HepG2 (cell line): ENCODE results near the gene STKLD1. TPM values are rescaled to one million over a fixed set of nuclear protein-coding genes. Genes with fewer than 3 reads are reported as not detected.

ENCODE experiments used
- ATAC-seq: fragments of 200-7000 bp; cut with Tn5 transposase; 3 replicates; pipeline ENCODE4 v1.9.1; 2020; ENCODE audit warnings: mild to moderate bottlenecking, moderate library complexity
- BruUV-seq: library from RNA; stranded (reverse); fragments of 400-500 nt; replicated peaks from 2 replicates; lab custom pipeline; 2021; lab: Mats Ljungman, UMichigan
- CTCF ChIA-PET: fragments of 300-600 bp; formaldehyde crosslinking; extraction: SDS; loops from one replicate; lab custom pipeline; 2021; ENCODE audit warnings: low total read pairs, inconsistent platforms, low intra/inter-chr PET ratio; lab: Yijun Ruan, JAX
- POLR2A ChIA-PET: fragments of 350-600 bp; sonication (Branson Sonifier 250); formaldehyde crosslinking; loops from one replicate; lab custom pipeline; 2020; ENCODE audit warnings: antibody characterized with exemption, inconsistent platforms; lab: Yijun Ruan, JAX
- DNase-seq: peaks from one replicate; pipeline ENCODE4 v3.0.0-alpha.2; 2015; ENCODE audit warnings: low spot score
- FAIRE-seq: peaks from 3 replicates; lab custom pipeline; 2011; peaks lifted over from hg19 to GRCh38; lab: Jason Lieb, UNC
- H2AFZ ChIP-seq: one replicate; pipeline ENCODE4 v1.6.1; 2011; ENCODE audit warnings: low read length, inconsistent platforms
- H3K27ac ChIP-seq: fragments of 300-600 bp; 3 replicates; pipeline ENCODE4 v1.8.0; 2011; ENCODE audit warnings: mixed run types, mild to moderate bottlenecking, mixed read lengths, low read length, inconsistent platforms; ENCODE audit not compliant: insufficient read depth; ENCODE audit errors: extremely low read length
- H3K27me3 ChIP-seq, 2 experiments: fragments of 200-600 bp in 1 of 2; 2 replicates in 1 of 2; 3 replicates in 1 of 2; pipeline versions ENCODE4 v1.6.0 to v1.8.0; 2011; ENCODE audit warnings: low read length in 2 of 2, mild to moderate bottlenecking in 2 of 2, moderate library complexity in 2 of 2, inconsistent platforms in 1 of 2; ENCODE audit not compliant: insufficient read depth in 2 of 2, control insufficient read depth in 1 of 2
- H3K36me3 ChIP-seq, 2 experiments: fragments of 200-600 bp in 1 of 2; replicated peaks in 1 of 2; 2 replicates in 1 of 2; 3 replicates in 1 of 2; pipeline versions ENCODE4 v1.5.1 to v1.8.0; 2011; ENCODE audit warnings: low read length in 2 of 2, inconsistent platforms in 1 of 2; ENCODE audit not compliant: insufficient read depth in 2 of 2, control insufficient read depth in 1 of 2
- H3K4me1 ChIP-seq: 2 replicates; pipeline ENCODE4 v1.5.1; 2012; ENCODE audit warnings: low read length, inconsistent platforms; ENCODE audit not compliant: insufficient read depth
- H3K4me2 ChIP-seq: 2 replicates; pipeline ENCODE4 v1.6.0; 2011; ENCODE audit warnings: low read depth, low read length, inconsistent platforms
- H3K4me3 ChIP-seq, 3 experiments: fragments of 200-600 bp in 1 of 3; sonication (generic), shearing (Covaris generic) in 1 of 3; replicated peaks in 1 of 3; 2 replicates each; pipeline ENCODE4 v1.5.1; 2011 to 2016; ENCODE audit warnings: low read length in 3 of 3, inconsistent platforms in 2 of 3, low read depth in 2 of 3, mild to moderate bottlenecking in 2 of 3, control low read depth in 1 of 3, mixed read lengths in 1 of 3; ENCODE audit not compliant: insufficient read depth in 1 of 3
- H3K79me2 ChIP-seq: one replicate; pipeline ENCODE4 v1.6.1; 2011; ENCODE audit warnings: low read length, inconsistent platforms; ENCODE audit not compliant: insufficient read depth
- H3K9ac ChIP-seq: 2 replicates; pipeline ENCODE4 v1.6.0; 2011; ENCODE audit warnings: mild to moderate bottlenecking, low read depth, low read length, inconsistent platforms; ENCODE audit not compliant: insufficient read depth
- H3K9me3 ChIP-seq: 2 replicates; pipeline ENCODE4 v1.5.1; 2012; ENCODE audit warnings: mild to moderate bottlenecking, low read length
- H4K20me1 ChIP-seq: 2 replicates; pipeline ENCODE4 v1.6.0; 2011; ENCODE audit warnings: inconsistent platforms, mild to moderate bottlenecking, low read length, moderate library complexity; ENCODE audit not compliant: insufficient read depth
- CEBPB ChIP-seq: IDR thresholded peaks from 2 replicates; pipeline ENCODE4 v1.6.1; 2011; ENCODE audit warnings: low read depth, low read length, improper control_type of control experiment, borderline replicate concordance
- E2F2 ChIP-seq: sonication (generic); formaldehyde crosslinking; IDR thresholded peaks from 2 replicates; pipeline ENCODE4 v1.4.0; 2020; ENCODE audit warnings: missing genetic modification reagents, borderline replicate concordance
- EHMT2 ChIP-seq: fragments of 200-600 bp; sonication (generic); IDR thresholded peaks from 2 replicates; pipeline ENCODE4 v1.7.0; 2017; ENCODE audit warnings: antibody characterized with exemption, low read depth, low read length, borderline replicate concordance
- ETS1 ChIP-seq: sonication (generic); formaldehyde crosslinking; IDR thresholded peaks from 2 replicates; pipeline ENCODE4 v1.4.0; 2020; ENCODE audit warnings: missing genetic modification reagents
- FIP1L1 ChIP-seq: fragments of 200-400 bp; formaldehyde crosslinking; IDR thresholded peaks from 2 replicates; pipeline ENCODE4 v1.6.1; 2018; ENCODE audit warnings: low read depth, mild to moderate bottlenecking, low read length, moderate library complexity, borderline replicate concordance; ENCODE audit not compliant: insufficient read depth
- FOXA3 ChIP-seq: IDR thresholded peaks from 2 replicates; pipeline ENCODE4 v1.6.1; 2016; ENCODE audit warnings: missing genetic modification reagents, missing compliant biosample characterization
- IRF1 ChIP-seq: sonication (generic); formaldehyde crosslinking; IDR thresholded peaks from 2 replicates; pipeline ENCODE4 v1.4.0; 2020; ENCODE audit warnings: low read depth, mild to moderate bottlenecking, missing genetic modification reagents
- JUN ChIP-seq: sonication (generic); formaldehyde crosslinking; IDR thresholded peaks from 2 replicates; pipeline ENCODE4 v1.4.0; 2020; ENCODE audit warnings: mild to moderate bottlenecking, missing genetic modification reagents
- MBD4 ChIP-seq: IDR thresholded peaks from 2 replicates; pipeline ENCODE4 v1.6.1; 2012; ENCODE audit warnings: low read length, inconsistent platforms, borderline replicate concordance
- NFIB ChIP-seq: sonication (generic); formaldehyde crosslinking; IDR thresholded peaks from 2 replicates; pipeline ENCODE4 v1.9.0; 2021; ENCODE audit warnings: missing genetic modification reagents, mild to moderate bottlenecking, borderline replicate concordance
- PRMT3 ChIP-seq: sonication (generic); formaldehyde crosslinking; IDR thresholded peaks from 2 replicates; pipeline ENCODE4 v1.8.1; 2022; ENCODE audit warnings: low read depth, mild to moderate bottlenecking, moderate library complexity, missing genetic modification reagents, borderline replicate concordance
- SAFB2 ChIP-seq: sonication (generic); formaldehyde crosslinking; IDR thresholded peaks from 2 replicates; pipeline ENCODE4 v1.5.1; 2020; ENCODE audit warnings: missing genetic modification reagents, low read depth, mild to moderate bottlenecking, borderline replicate concordance
- SMAD1 ChIP-seq: sonication (generic); formaldehyde crosslinking; IDR thresholded peaks from 2 replicates; pipeline ENCODE4 v1.4.0; 2020; ENCODE audit warnings: missing genetic modification reagents, low read depth, mild to moderate bottlenecking, borderline replicate concordance
- TMF1 ChIP-seq: sonication (generic); formaldehyde crosslinking; IDR thresholded peaks from 2 replicates; pipeline ENCODE4 v1.8.1; 2022; ENCODE audit warnings: low read depth, missing genetic modification reagents
- TP53 ChIP-seq: sonication (generic); formaldehyde crosslinking; conservative IDR thresholded peaks from 2 replicates; pipeline ENCODE4 v1.4.0; 2020; ENCODE audit warnings: missing genetic modification reagents
- ZNF124 ChIP-seq: sonication (generic); formaldehyde crosslinking; IDR thresholded peaks from 2 replicates; pipeline ENCODE4 v1.4.0; 2020; ENCODE audit warnings: missing genetic modification reagents
- ZNF333 ChIP-seq: sonication (generic); formaldehyde crosslinking; IDR thresholded peaks from 2 replicates; pipeline ENCODE4 v1.4.0; 2020; ENCODE audit warnings: mild to moderate bottlenecking, missing genetic modification reagents, borderline replicate concordance
- ZNF460 ChIP-seq: sonication (generic); formaldehyde crosslinking; IDR thresholded peaks from 2 replicates; pipeline ENCODE4 v1.5.1; 2020; ENCODE audit warnings: missing genetic modification reagents, mild to moderate bottlenecking, borderline replicate concordance
- ZNF629 ChIP-seq: sonication (generic); formaldehyde crosslinking; conservative IDR thresholded peaks from 2 replicates; pipeline ENCODE4 v1.5.0; 2020; ENCODE audit warnings: missing genetic modification reagents
- ZSCAN20 ChIP-seq: sonication (generic); formaldehyde crosslinking; IDR thresholded peaks from 2 replicates; pipeline ENCODE4 v1.4.0; 2020; ENCODE audit warnings: missing genetic modification reagents, mild to moderate bottlenecking, borderline replicate concordance
- WGBS: methylation state at CpG from one replicate; pipeline ENCODE4 v1.1.6; 2017; ENCODE audit warnings: low lambda C conversion rate; 5-methylcytosine and 5-hydroxymethylcytosine counted together
- in situ Hi-C: cut with HindIII; loops from 2 replicates; pipeline ENCODE4 v1.10.0; 2017; ENCODE audit warnings: low pct_unique_long_range_greater_than_20kb; ENCODE audit not compliant: extremely low pct_ligation_motif_present
- intact Hi-C: fragments of 100-400 bp; cut with micrococcal nuclease; formaldehyde crosslinking; loops from one replicate; pipeline ENCODE4 v1.10.0; 2022; ENCODE audit not compliant: unreplicated experiment
- polyA plus RNA-seq, 8 experiments: library from polyadenylated mRNA; depleted of rRNA in 3 of 8; stranded (reverse) in 7 of 8; unstranded in 1 of 8; fragments of >200 nt; fragmentation: Illumina TruSeq in 4 of 8; extraction: Trizol in 4 of 8; gene quantifications; 2 replicates each; pipeline versions ENCODE4 v1.2.1 to v1.2.3, GENCODE V29; 2011 to 2016; ENCODE audit warnings: low read depth in 4 of 8, missing spikeins in 1 of 8, mixed read lengths in 1 of 8; ENCODE audit not compliant: insufficient read depth in 1 of 8
- total RNA-seq, 5 experiments: library from RNA; depleted of rRNA; stranded (reverse); fragments of >200 nt; fragmentation: Illumina TruSeq; extraction: Trizol; gene quantifications; 2 replicates each; pipeline ENCODE4 v1.2.3, GENCODE V29; 2016; ENCODE audit warnings: low read depth in 1 of 5

The STKLD1 gene
- total and polyA plus RNA-seq, 2 of the 13 experiments (the other 11 are each of a cell fraction or from before 2014, with no cell fraction given) = 1.5 to 2.2 TPM

- peaks cover 58% of the 10 kb centered on the region for H3K79me2 ChIP-seq
- no peak for TF ChIP-seq E2F2
- TF ChIP-seq IRF1 = no peak
- no peak for TF ChIP-seq ZNF629 (CRISPR knock-in tag)
- TF ChIP-seq TMF1 (CRISPR knock-in tag) = no peak
- TF ChIP-seq EHMT2 = no peak
- TF ChIP-seq FIP1L1 = no peak
- TF ChIP-seq SAFB2 (CRISPR knock-in tag) = no peak
- TF ChIP-seq SMAD1 (CRISPR knock-in tag) = no peak
- TF ChIP-seq ZNF460 (CRISPR knock-in tag) = no peak
- no peak for TF ChIP-seq PRMT3 (CRISPR knock-in tag)
- TF ChIP-seq JUN (CRISPR knock-in tag) = no peak
- peak; percentile 63 for TF ChIP-seq CEBPB
- no peak for TF ChIP-seq ETS1 (CRISPR knock-in tag)
- no peak for TF ChIP-seq ZNF333 (CRISPR knock-in tag)
- TF ChIP-seq TP53 = no peak
- no peak for TF ChIP-seq ZSCAN20 (CRISPR knock-in tag)
- 0 out of 2 replicates have a peak, but pooled peaks have one; percentile 3 for TF ChIP-seq FOXA3 (CRISPR knock-in tag)
- 0 out of 2 replicates have a peak, but pooled peaks have one; percentile 46 for TF ChIP-seq MBD4
- TF ChIP-seq ZNF124 (CRISPR knock-in tag) = no peak
- no peak for TF ChIP-seq NFIB (CRISPR knock-in tag)
Observed at GRCh38 chr9:133374612-133375115, 1.5 kb upstream of the STKLD1 start.

More at GRCh38 chr9:133374612-133375115, 1.5 kb upstream of the STKLD1 start:
- ChIA-PET CTCF (no interaction called here), POLR2A (interaction anchor here (0.6 to 2.0 kb wide), 11 partner anchors 8 to 650 kb away, joined by 3 to 13 read pairs (median 4); partner anchors contain the start of genes BRD3OS, CACFD1, MED22 and RPL7A)
- in situ Hi-C loops (no loop called here), intact Hi-C loops (no loop called here)
- FAIRE-seq = peak; percentile 64
- peaks cover 9 to 37% of the 10 kb centered on the region in 2 experiments; a peak in 4 of 5 replicates for H3K36me3 ChIP-seq
- 5% methylated on average over 12 of the region's 12 CpGs for WGBS
- H3K27me3 ChIP-seq = no peaks in the 10 kb centered on the region
- peak overlapping the region; percentile 97 for H3K27ac ChIP-seq
- peaks cover 79% of the 10 kb centered on the region for H3K4me1 ChIP-seq
- peak overlapping the region; percentile 99 for H3K9ac ChIP-seq
- no peaks in the 10 kb centered on the region for H3K9me3 ChIP-seq
- no peak for DNase-seq
- H3K4me3 ChIP-seq = peak overlapping the region; percentile 66 to 86 (median 76)
- TSS peak; percentile 62 for BruUV-seq
- peaks cover 55% of the 10 kb centered on the region for H4K20me1 ChIP-seq
- peak overlapping the region; percentile 73 for H3K4me2 ChIP-seq
- no peak overlapping the region for H2AFZ ChIP-seq
- no peak for ATAC-seq
